GM12878 (cell line): ENCODE results near the gene OPRL1. TPM values are rescaled to one million over a fixed set of nuclear protein-coding genes. Genes with fewer than 3 reads are reported as not detected.

Experiments
- ATAC-seq: fragments of 200-7000 bp; cut with Tn5 transposase; 3 replicates; pipeline ENCODE4 v1.9.1; 2020; ENCODE audit warnings: mild to moderate bottlenecking, moderate library complexity
- BruUV-seq: library from RNA; stranded (reverse); fragments of 400-500 nt; replicated peaks from 2 replicates; lab custom pipeline; 2021; lab: Mats Ljungman, UMichigan
- CTCF ChIA-PET: fragments of 300-600 bp; sonication (Branson Sonifier 250); formaldehyde crosslinking; extraction: SDS; loops from one replicate; lab custom pipeline; 2021; ENCODE audit warnings: inconsistent platforms; lab: Yijun Ruan, JAX
- POLR2A ChIA-PET: fragments of 350-600 bp; formaldehyde crosslinking; extraction: SDS; loops from one replicate; lab custom pipeline; 2021; ENCODE audit warnings: inconsistent platforms; lab: Charles Lee
- RAD21 ChIA-PET: fragments of 300-600 bp; sonication (Branson Sonifier 250); formaldehyde crosslinking; loops from one replicate; lab custom pipeline; 2023; ENCODE audit warnings: antibody characterized with exemption; ENCODE audit not compliant: unreplicated experiment; lab: Charles Lee
- SMC1A ChIA-PET: fragments of 300-600 bp; sonication (Branson Sonifier 250); formaldehyde crosslinking; loops from one replicate; lab custom pipeline; 2023; ENCODE audit not compliant: unreplicated experiment, uncharacterized antibody; lab: Charles Lee
- DNase-seq: peaks from one replicate; pipeline ENCODE4 v3.0.0-alpha.2; 2011; ENCODE audit warnings: low read depth, low spot score
- FAIRE-seq: peaks from 3 replicates; lab custom pipeline; 2011; peaks lifted over from hg19 to GRCh38; lab: Jason Lieb, UNC
- H2AFZ ChIP-seq: 2 replicates; pipeline ENCODE4 v1.6.0; 2011; ENCODE audit warnings: low read depth, low read length, control low read depth; ENCODE audit not compliant: control insufficient read depth
- H3K27ac ChIP-seq: 2 replicates; pipeline ENCODE4 v1.5.1; 2011; ENCODE audit warnings: control low read depth; ENCODE audit not compliant: control insufficient read depth, insufficient read depth
- H3K27me3 ChIP-seq, 2 experiments: replicated peaks in 1 of 2; 2 replicates each; pipeline versions ENCODE4 v1.6.0 to v1.6.1; 2011; ENCODE audit warnings: low read length in 1 of 2; ENCODE audit not compliant: control insufficient read depth in 2 of 2, insufficient read depth in 2 of 2
- H3K36me3 ChIP-seq, 2 experiments: 2 replicates each; pipeline ENCODE4 v1.5.1; 2011; ENCODE audit warnings: low read length in 1 of 2; ENCODE audit not compliant: control insufficient read depth in 2 of 2, insufficient read depth in 2 of 2
- H3K4me1 ChIP-seq: 2 replicates; pipeline ENCODE4 v1.6.1; 2011; ENCODE audit warnings: mild to moderate bottlenecking, low read length, moderate library complexity, mixed read lengths; ENCODE audit not compliant: control insufficient read depth, insufficient read depth
- H3K4me2 ChIP-seq: 2 replicates; pipeline ENCODE4 v1.6.0; 2011; ENCODE audit warnings: control low read depth; ENCODE audit not compliant: control insufficient read depth, insufficient read depth
- H3K4me3 ChIP-seq: fragments of 200-600 bp; sonication (generic); 2 replicates; pipeline ENCODE4 v1.5.1; 2016
- H3K79me2 ChIP-seq: 2 replicates; pipeline ENCODE4 v1.6.0; 2011; ENCODE audit warnings: low read length; ENCODE audit not compliant: control insufficient read depth, insufficient read depth
- H3K9ac ChIP-seq: 2 replicates; pipeline ENCODE4 v1.8.0; 2011; ENCODE audit warnings: low read length, control low read depth, mixed read lengths; ENCODE audit not compliant: control insufficient read depth, insufficient read depth
- H3K9me3 ChIP-seq: replicated peaks from 3 replicates; pipeline ENCODE4 v1.5.1; 2011; ENCODE audit warnings: mild to moderate bottlenecking, low read length; ENCODE audit not compliant: control insufficient read depth, insufficient read depth
- H4K20me1 ChIP-seq: 2 replicates; pipeline ENCODE4 v1.6.0; 2011; ENCODE audit not compliant: control insufficient read depth, insufficient read depth
- BHLHE40 ChIP-seq, 2 experiments: fragments of 450-650 bp in 1 of 2; IDR thresholded peaks; 2 replicates each; pipeline ENCODE4 v1.6.1; 2011 to 2017; ENCODE audit warnings: low read depth in 2 of 2, borderline replicate concordance in 1 of 2, improper control_type of control experiment in 1 of 2, low read length in 1 of 2, mild to moderate bottlenecking in 1 of 2
- CBX5 ChIP-seq: sonication (generic); IDR thresholded peaks from 2 replicates; pipeline ENCODE4 v1.6.1; 2016; ENCODE audit warnings: low read depth, moderate library complexity, mild to moderate bottlenecking, inconsistent platforms
- FOXM1 ChIP-seq: IDR thresholded peaks from 2 replicates; pipeline ENCODE4 v1.6.1; 2012; ENCODE audit warnings: low read depth, mild to moderate bottlenecking, inconsistent platforms, low read length, moderate library complexity
- GABPA ChIP-seq: IDR thresholded peaks from 2 replicates; pipeline ENCODE4 v1.6.1; 2014; ENCODE audit warnings: antibody characterized with exemption, low read depth, mild to moderate bottlenecking, inconsistent platforms
- HCFC1 ChIP-seq: fragments of 150-350 bp; IDR thresholded peaks from 2 replicates; pipeline ENCODE4 v1.6.1; 2014; ENCODE audit warnings: low read length
- NR2C1 ChIP-seq: fragments of 450-650 bp; IDR thresholded peaks from 2 replicates; pipeline ENCODE4 v1.6.1; 2017; ENCODE audit warnings: antibody characterized with exemption, mild to moderate bottlenecking, moderate library complexity
- SIN3A ChIP-seq: IDR thresholded peaks from 2 replicates; pipeline ENCODE4 v1.6.1; 2012; ENCODE audit warnings: low read depth, low read length, improper control_type of control experiment
- SMC3 ChIP-seq: IDR thresholded peaks from 2 replicates; pipeline ENCODE4 v1.6.1; 2011; ENCODE audit warnings: low read length, improper control_type of control experiment, borderline replicate concordance
- YY1 ChIP-seq: IDR thresholded peaks from 2 replicates; pipeline ENCODE4 v1.6.1; 2011; ENCODE audit warnings: low read depth, mild to moderate bottlenecking, low read length
- ZZZ3 ChIP-seq: IDR thresholded peaks from 2 replicates; pipeline ENCODE4 v1.6.1; 2011; ENCODE audit warnings: low read depth; ENCODE audit not compliant: control insufficient read depth, insufficient read length
- WGBS: methylation state at CpG from one replicate; pipeline ENCODE4 v1.1.6; 2016; ENCODE audit warnings: low lambda C conversion rate; ENCODE audit not compliant: insufficient replicate concordance, insufficient coverage; ENCODE audit errors: missing lambda C conversion rate; 5-methylcytosine and 5-hydroxymethylcytosine counted together
- in situ Hi-C: fragments of 300-500 bp; cut with MboI; formaldehyde crosslinking; loops from 9 replicates; pipeline ENCODE4 v1.14.3; 2018; ENCODE audit warnings: mixed read lengths
- intact Hi-C: fragments of 100-400 bp; cut with micrococcal nuclease; formaldehyde crosslinking; loops from one replicate; pipeline ENCODE4 v1.14.2; 2022; ENCODE audit not compliant: unreplicated experiment
- polyA plus RNA-seq, 11 experiments: library from polyadenylated mRNA; depleted of rRNA in 4 of 11; unstranded in 6 of 11; stranded (reverse) in 5 of 11; fragments of >200 nt; fragmentation: Nextera tagmentation in 4 of 11; fragmentation: Illumina TruSeq in 1 of 11; extraction: Ambion mirVana in 4 of 11; extraction: Trizol in 1 of 11; gene quantifications; 1 replicate in 1 of 11; 2 replicates in 10 of 11; pipeline versions ENCODE4 v1.2.1 to v1.2.3, GENCODE V29; 2011 to 2016; ENCODE audit warnings: inconsistent platforms in 2 of 11, missing spikeins in 2 of 11, low read depth in 1 of 11
- total RNA-seq, 4 experiments: library from RNA; depleted of rRNA in 3 of 4; stranded (reverse); fragments of >200 nt in 3 of 4; fragmentation: Illumina TruSeq in 1 of 4; extraction: Trizol in 1 of 4; gene quantifications; 2 replicates each; pipeline versions ENCODE4 v1.2.1 to v1.2.3, GENCODE V29; 2013 to 2021
- TF ChIP-seq, protein P1 (sequence below), 3 experiments: IDR thresholded peaks in 2 of 3; conservative IDR thresholded peaks in 1 of 3; 2 replicates each; pipeline ENCODE4 v1.5.1; 2011; ENCODE audit warnings: low read depth in 3 of 3, low read length in 3 of 3, mild to moderate bottlenecking in 3 of 3, control low read depth in 2 of 3, moderate library complexity in 2 of 3, inconsistent platforms in 1 of 3, mixed read lengths in 1 of 3; ENCODE audit not compliant: control insufficient read depth in 2 of 3, insufficient read depth in 1 of 3; ENCODE audit errors: extremely low read depth in 1 of 3

OPRL1 gene
- total and polyA plus RNA-seq, 10 of the 15 experiments (the other 5 are each of a cell fraction or from before 2014, with no cell fraction given) = 0.04 to 0.41 (median 0.24) TPM; not detected in 1

GRCh38 chr20:64082820-64083377 lies 3.0 kb downstream of the OPRL1 start:
- WGBS = 14% methylated on average over 13 of the region's 13 CpGs
- H3K9me3 ChIP-seq = peaks cover 6% of the 10 kb centered on the region; the same call in 1 of the 3 replicates
- SMC1A ChIA-PET = interaction anchor here (0.8 to 1.9 kb wide), 5 partner anchors 27 to 39 kb away, joined by 3 to 13 read pairs (median 4); no protein-coding TSS in a partner anchor
- H4K20me1 ChIP-seq = no peaks in the 10 kb centered on the region
- H3K27ac ChIP-seq = no peak overlapping the region
- peak overlapping the region; percentile 21; the same call in 1 of the 2 replicates for H2AFZ ChIP-seq
- peak overlapping the region; percentile 79 for H3K4me2 ChIP-seq
- no peak overlapping the region for H3K9ac ChIP-seq
- peaks cover 2 to 7% of the 10 kb centered on the region in 2 experiments; a peak in 2 of 4 replicates for H3K27me3 ChIP-seq
- DNase-seq (no peak), FAIRE-seq (no peak), ATAC-seq (no peak)
- RAD21 ChIA-PET = interaction anchor here (0.5 to 6.7 kb wide), 11 partner anchors 17 to 103 kb away, joined by 3 to 67 read pairs (median 5); partner anchors contain the start of genes SAMD10 and TCEA2
- H3K79me2 ChIP-seq = peaks cover 11% of the 10 kb centered on the region
- CTCF ChIA-PET = interaction anchor here (0.7 to 3.5 kb wide), 7 partner anchors 17 to 55 kb away, joined by 3 to 65 read pairs (median 7); partner anchors contain the start of gene NPBWR2
- H3K36me3 ChIP-seq = no peaks in the 10 kb centered on the region
- peaks cover 14% of the 10 kb centered on the region for H3K4me1 ChIP-seq
- POLR2A ChIA-PET = interaction anchor here (2.4 kb wide), 1 partner anchor 38 kb away, joined by 12 read pairs; no protein-coding TSS in a partner anchor
- intact Hi-C loops (loop anchor here (1.0 kb wide), 1 partner anchor 37 kb away; no protein-coding TSS in a partner anchor), in situ Hi-C loops (no loop called here)
- no peak for TF ChIP-seq GABPA
- TF ChIP-seq HCFC1 = no peak
- BruUV-seq = no TSS peak
- H3K4me3 ChIP-seq = peak overlapping the region; percentile 57; the same call in 1 of the 2 replicates

GRCh38 chr20:64083378-64083803 lies 3.5 kb downstream of the OPRL1 start:
- no TSS peak for BruUV-seq
- Histone ChIP-seq H3K9me3 (peaks cover 7% of the 10 kb centered on the region; the same call in 1 of the 3 replicates), H3K4me2 (peak overlapping the region; percentile 86), H3K36me3 (no peaks in the 10 kb centered on the region), H3K27ac (no peak overlapping the region), H3K4me3 (peak overlapping the region; percentile 57; the same call in 1 of the 2 replicates), H2AFZ (peak overlapping the region; percentile 28), H3K4me1 (peaks cover 10% of the 10 kb centered on the region), H4K20me1 (no peaks in the 10 kb centered on the region), H3K79me2 (peaks cover 6% of the 10 kb centered on the region), H3K9ac (no peak overlapping the region), H3K27me3 (peaks cover 2 to 7% of the 10 kb centered on the region in 2 experiments; a peak in 2 of 4 replicates)
- no peak for FAIRE-seq
- 0% methylated on average over 28 of the region's 52 CpGs for WGBS
- in situ Hi-C loops (no loop called here), intact Hi-C loops (loop anchor here (1.0 kb wide), 1 partner anchor 37 kb away; no protein-coding TSS in a partner anchor)
- ChIA-PET POLR2A (interaction anchor here (0.7 to 2.4 kb wide), 2 partner anchors 33 to 37 kb away, joined by 3 to 12 read pairs; no protein-coding TSS in a partner anchor), SMC1A (interaction anchor here (0.7 to 1.9 kb wide), 6 partner anchors 24 to 173 kb away, joined by 3 to 13 read pairs (median 4); partner anchors contain the start of gene NPBWR2), CTCF (interaction anchor here (0.6 to 3.5 kb wide), 10 partner anchors 16 to 169 kb away, joined by 3 to 65 read pairs (median 6); partner anchors contain the start of gene NPBWR2), RAD21 (interaction anchor here (0.5 to 6.7 kb wide), 11 partner anchors 17 to 104 kb away, joined by 3 to 67 read pairs (median 5); partner anchors contain the start of genes SAMD10 and TCEA2)
- no peak for DNase-seq
- peak; percentile 66 for ATAC-seq
- TF ChIP-seq BHLHE40 (IDR thresholded peaks at IDR 0.05; ENCODE audit: borderline replicate concordance in 1 of 2, low read depth in 2 of 2, low read length in 1 of 2) (peak in 1 of 2 experiments; percentile 32; a peak in 3 of 4 replicates), ZZZ3 (no peak), CBX5 (no peak), NR2C1 (no peak), FOXM1 (no peak), SIN3A (no peak), SMC3 (peak; percentile 63; the same call in 1 of the 2 replicates), YY1 (peak; percentile 27; the same call in 1 of the 2 replicates)
- TF ChIP-seq, protein P1, sequence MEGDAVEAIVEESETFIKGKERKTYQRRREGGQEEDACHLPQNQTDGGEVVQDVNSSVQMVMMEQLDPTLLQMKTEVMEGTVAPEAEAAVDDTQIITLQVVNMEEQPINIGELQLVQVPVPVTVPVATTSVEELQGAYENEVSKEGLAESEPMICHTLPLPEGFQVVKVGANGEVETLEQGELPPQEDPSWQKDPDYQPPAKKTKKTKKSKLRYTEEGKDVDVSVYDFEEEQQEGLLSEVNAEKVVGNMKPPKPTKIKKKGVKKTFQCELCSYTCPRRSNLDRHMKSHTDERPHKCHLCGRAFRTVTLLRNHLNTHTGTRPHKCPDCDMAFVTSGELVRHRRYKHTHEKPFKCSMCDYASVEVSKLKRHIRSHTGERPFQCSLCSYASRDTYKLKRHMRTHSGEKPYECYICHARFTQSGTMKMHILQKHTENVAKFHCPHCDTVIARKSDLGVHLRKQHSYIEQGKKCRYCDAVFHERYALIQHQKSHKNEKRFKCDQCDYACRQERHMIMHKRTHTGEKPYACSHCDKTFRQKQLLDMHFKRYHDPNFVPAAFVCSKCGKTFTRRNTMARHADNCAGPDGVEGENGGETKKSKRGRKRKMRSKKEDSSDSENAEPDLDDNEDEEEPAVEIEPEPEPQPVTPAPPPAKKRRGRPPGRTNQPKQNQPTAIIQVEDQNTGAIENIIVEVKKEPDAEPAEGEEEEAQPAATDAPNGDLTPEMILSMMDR (IDR thresholded peaks at IDR 0.05 in 2 of 3, conservative IDR thresholded peaks at IDR 0.05 in 1 of 3; ENCODE audit: control insufficient read depth in 2 of 3, extremely low read depth in 1 of 3, insufficient read depth in 1 of 3, low read depth in 3 of 3, low read length in 3 of 3) = peak; percentile 57 to 84 (median 71)
